ENCODE data around the gene TRNAU1AP. TPM values are rescaled to one million over a fixed set of nuclear protein-coding genes. Genes with fewer than 3 reads are reported as not detected.
"Not testable (repeated sequence)": the region's sequence is repeated elsewhere in the genome, so short reads cannot be mapped to it uniquely, and the experiment has no call there.

TRNAU1AP gene
- total and polyA plus RNA-seq, 2 of the 13 experiments (the other 11 are each of a cell fraction or from before 2014, with no cell fraction given), result 29.0 to 42.9 TPM

DNA sequence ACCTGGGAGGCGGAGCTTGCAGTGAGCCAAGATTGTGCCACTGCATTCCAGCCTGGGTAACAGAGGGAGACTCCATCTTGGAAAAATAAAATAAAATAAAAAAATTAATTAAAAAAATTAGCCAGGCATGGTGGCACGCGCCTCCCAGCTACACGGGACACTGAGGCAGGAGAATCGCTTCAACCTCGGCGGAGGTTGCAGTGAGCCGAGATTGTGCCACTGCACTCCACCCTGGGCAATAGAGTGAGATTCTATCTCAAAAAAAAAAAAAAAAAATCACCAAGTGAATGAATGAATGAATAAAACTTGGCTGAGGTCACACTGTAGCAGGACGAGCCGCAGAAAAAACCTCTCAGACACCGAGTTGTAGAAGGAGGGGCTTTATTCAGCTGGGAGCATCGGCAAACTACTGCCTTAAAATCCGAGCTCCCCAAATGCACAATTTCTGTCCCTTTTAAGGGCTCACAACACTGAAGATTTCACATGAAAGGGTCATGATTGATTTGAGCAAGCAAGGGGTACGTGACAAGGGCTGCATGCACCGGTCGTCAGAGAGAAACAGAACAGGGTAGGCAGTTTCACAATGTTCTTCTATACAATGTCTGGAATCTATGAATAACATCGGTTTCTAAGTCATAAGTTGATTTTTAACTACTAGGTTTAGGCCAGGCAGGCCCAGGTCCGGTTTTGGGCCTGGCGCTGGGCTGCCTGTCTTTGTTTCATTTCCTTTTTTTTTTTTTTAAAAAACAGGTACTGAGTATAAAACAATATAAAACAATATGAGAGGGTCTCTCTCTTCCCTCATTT lies 33.9 kb downstream of the TRNAU1AP start (continued):
- TF ChIP-seq, protein P1, sequence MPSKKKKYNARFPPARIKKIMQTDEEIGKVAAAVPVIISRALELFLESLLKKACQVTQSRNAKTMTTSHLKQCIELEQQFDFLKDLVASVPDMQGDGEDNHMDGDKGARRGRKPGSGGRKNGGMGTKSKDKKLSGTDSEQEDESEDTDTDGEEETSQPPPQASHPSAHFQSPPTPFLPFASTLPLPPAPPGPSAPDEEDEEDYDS (CRISPR knock-in tag; IDR thresholded peaks at IDR 0.05), result peak; percentile 84
- not testable (repeated sequence) for TF ChIP-seq NR2F6, FOXP1, SOX13 (IDR thresholded peaks at IDR 0.05)
- peak; percentile 64 for TF ChIP-seq NR2F6 (CRISPR knock-in tag; IDR thresholded peaks at IDR 0.05)
- TF ChIP-seq, protein P2, sequence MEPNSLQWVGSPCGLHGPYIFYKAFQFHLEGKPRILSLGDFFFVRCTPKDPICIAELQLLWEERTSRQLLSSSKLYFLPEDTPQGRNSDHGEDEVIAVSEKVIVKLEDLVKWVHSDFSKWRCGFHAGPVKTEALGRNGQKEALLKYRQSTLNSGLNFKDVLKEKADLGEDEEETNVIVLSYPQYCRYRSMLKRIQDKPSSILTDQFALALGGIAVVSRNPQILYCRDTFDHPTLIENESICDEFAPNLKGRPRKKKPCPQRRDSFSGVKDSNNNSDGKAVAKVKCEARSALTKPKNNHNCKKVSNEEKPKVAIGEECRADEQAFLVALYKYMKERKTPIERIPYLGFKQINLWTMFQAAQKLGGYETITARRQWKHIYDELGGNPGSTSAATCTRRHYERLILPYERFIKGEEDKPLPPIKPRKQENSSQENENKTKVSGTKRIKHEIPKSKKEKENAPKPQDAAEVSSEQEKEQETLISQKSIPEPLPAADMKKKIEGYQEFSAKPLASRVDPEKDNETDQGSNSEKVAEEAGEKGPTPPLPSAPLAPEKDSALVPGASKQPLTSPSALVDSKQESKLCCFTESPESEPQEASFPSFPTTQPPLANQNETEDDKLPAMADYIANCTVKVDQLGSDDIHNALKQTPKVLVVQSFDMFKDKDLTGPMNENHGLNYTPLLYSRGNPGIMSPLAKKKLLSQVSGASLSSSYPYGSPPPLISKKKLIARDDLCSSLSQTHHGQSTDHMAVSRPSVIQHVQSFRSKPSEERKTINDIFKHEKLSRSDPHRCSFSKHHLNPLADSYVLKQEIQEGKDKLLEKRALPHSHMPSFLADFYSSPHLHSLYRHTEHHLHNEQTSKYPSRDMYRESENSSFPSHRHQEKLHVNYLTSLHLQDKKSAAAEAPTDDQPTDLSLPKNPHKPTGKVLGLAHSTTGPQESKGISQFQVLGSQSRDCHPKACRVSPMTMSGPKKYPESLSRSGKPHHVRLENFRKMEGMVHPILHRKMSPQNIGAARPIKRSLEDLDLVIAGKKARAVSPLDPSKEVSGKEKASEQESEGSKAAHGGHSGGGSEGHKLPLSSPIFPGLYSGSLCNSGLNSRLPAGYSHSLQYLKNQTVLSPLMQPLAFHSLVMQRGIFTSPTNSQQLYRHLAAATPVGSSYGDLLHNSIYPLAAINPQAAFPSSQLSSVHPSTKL (CRISPR knock-in tag; IDR thresholded peaks at IDR 0.05), result peak; percentile 73; the same call in 1 of the 2 replicates
- TF ChIP-seq ZNF430 (CRISPR knock-in tag; IDR thresholded peaks at IDR 0.05), result 0 out of 2 replicates have a peak, but pooled peaks have one; percentile 29
- peak; percentile 66; the same call in 1 of the 2 replicates for TF ChIP-seq MEIS1 (CRISPR knock-in tag; IDR thresholded peaks at IDR 0.05; ENCODE audit: borderline replicate concordance)
- peak; percentile 16; the same call in 1 of the 2 replicates for TF ChIP-seq FOXP1 (CRISPR knock-in tag; IDR thresholded peaks at IDR 0.05)
- peak; percentile 35; the same call in 1 of the 2 replicates for TF ChIP-seq HOXA3 (CRISPR knock-in tag; IDR thresholded peaks at IDR 0.05)
- peak; percentile 67 for TF ChIP-seq TEAD3 (CRISPR knock-in tag; optimal IDR thresholded peaks at IDR 0.05; ENCODE audit: borderline replicate concordance)
- peak; percentile 86 for TF ChIP-seq ZNF24 (IDR thresholded peaks at IDR 0.05)
- peak; percentile 69 for TF ChIP-seq ZFY (CRISPR knock-in tag; IDR thresholded peaks at IDR 0.05)
- TF ChIP-seq, protein P3, sequence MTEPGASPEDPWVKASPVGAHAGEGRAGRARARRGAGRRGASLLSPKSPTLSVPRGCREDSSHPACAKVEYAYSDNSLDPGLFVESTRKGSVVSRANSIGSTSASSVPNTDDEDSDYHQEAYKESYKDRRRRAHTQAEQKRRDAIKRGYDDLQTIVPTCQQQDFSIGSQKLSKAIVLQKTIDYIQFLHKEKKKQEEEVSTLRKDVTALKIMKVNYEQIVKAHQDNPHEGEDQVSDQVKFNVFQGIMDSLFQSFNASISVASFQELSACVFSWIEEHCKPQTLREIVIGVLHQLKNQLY (CRISPR knock-in tag; IDR thresholded peaks at IDR 0.05), result peak; percentile 89
- TF ChIP-seq, protein P4, sequence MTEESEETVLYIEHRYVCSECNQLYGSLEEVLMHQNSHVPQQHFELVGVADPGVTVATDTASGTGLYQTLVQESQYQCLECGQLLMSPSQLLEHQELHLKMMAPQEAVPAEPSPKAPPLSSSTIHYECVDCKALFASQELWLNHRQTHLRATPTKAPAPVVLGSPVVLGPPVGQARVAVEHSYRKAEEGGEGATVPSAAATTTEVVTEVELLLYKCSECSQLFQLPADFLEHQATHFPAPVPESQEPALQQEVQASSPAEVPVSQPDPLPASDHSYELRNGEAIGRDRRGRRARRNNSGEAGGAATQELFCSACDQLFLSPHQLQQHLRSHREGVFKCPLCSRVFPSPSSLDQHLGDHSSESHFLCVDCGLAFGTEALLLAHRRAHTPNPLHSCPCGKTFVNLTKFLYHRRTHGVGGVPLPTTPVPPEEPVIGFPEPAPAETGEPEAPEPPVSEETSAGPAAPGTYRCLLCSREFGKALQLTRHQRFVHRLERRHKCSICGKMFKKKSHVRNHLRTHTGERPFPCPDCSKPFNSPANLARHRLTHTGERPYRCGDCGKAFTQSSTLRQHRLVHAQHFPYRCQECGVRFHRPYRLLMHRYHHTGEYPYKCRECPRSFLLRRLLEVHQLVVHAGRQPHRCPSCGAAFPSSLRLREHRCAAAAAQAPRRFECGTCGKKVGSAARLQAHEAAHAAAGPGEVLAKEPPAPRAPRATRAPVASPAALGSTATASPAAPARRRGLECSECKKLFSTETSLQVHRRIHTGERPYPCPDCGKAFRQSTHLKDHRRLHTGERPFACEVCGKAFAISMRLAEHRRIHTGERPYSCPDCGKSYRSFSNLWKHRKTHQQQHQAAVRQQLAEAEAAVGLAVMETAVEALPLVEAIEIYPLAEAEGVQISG (CRISPR knock-in tag; IDR thresholded peaks at IDR 0.05), result peak; percentile 20; the same call in 1 of the 2 replicates
- TF ChIP-seq MED1 (CRISPR knock-in tag; IDR thresholded peaks at IDR 0.05), result peak; percentile 96
- TF ChIP-seq SOX13 (CRISPR knock-in tag; conservative IDR thresholded peaks at IDR 0.05 in 1 of 2, IDR thresholded peaks at IDR 0.05 in 1 of 2), result peak in 1 of 2 experiments; percentile 30; a peak in 1 of 4 replicates
- 0 out of 2 replicates have a peak, but pooled peaks have one; percentile 23 for TF ChIP-seq ERF (CRISPR knock-in tag; IDR thresholded peaks at IDR 0.05)
- peak; percentile 68; the same call in 1 of the 2 replicates for TF ChIP-seq MEIS2 (CRISPR knock-in tag; IDR thresholded peaks at IDR 0.05)
- peak; percentile 60; the same call in 1 of the 2 replicates for TF ChIP-seq RXRB (CRISPR knock-in tag; IDR thresholded peaks at IDR 0.05; ENCODE audit: borderline replicate concordance)
- TF ChIP-seq THAP11 (CRISPR knock-in tag; IDR thresholded peaks at IDR 0.05), result 0 out of 2 replicates have a peak, but pooled peaks have one; percentile 20
